H1 (cell line): ENCODE data around the gene RUSC2. TPM values are rescaled to one million over a fixed set of nuclear protein-coding genes. Genes with fewer than 3 reads are reported as not detected.

ENCODE experiments used
- CTCF ChIA-PET: fragments of 300-600 bp; sonication (Branson Sonifier 250); formaldehyde crosslinking; loops from one replicate; lab custom pipeline; 2021; ENCODE audit not compliant: partially characterized antibody; lab: Charles Lee
- POLR2A ChIA-PET: fragments of 300-600 bp; sonication (Branson Sonifier 250); formaldehyde crosslinking; loops from one replicate; lab custom pipeline; 2021; ENCODE audit warnings: inconsistent platforms; ENCODE audit not compliant: partially characterized antibody; lab: Charles Lee
- DNase-seq, 2 experiments: peaks; one replicate each; pipeline versions ENCODE4 v3.0.0 to v3.0.0-alpha.2; 2010 to 2022; ENCODE audit warnings: low spot score in 2 of 2, low read depth in 1 of 2, mixed read lengths in 1 of 2
- FAIRE-seq: peaks from 2 replicates; lab custom pipeline; 2011; peaks lifted over from hg19 to GRCh38; lab: Jason Lieb, UNC
- H2AFZ ChIP-seq: 2 replicates; pipeline ENCODE4 v1.8.1; 2012; ENCODE audit warnings: low read length, inconsistent platforms
- H2AK5ac ChIP-seq: 2 replicates; pipeline ENCODE4 v1.6.1; 2013; ENCODE audit warnings: low read depth, low read length
- H2BK120ac ChIP-seq: replicated peaks from 2 replicates; pipeline ENCODE3; 2013; ENCODE audit warnings: low read depth, low read length, inconsistent platforms
- H2BK12ac ChIP-seq: 2 replicates; pipeline ENCODE4 v1.6.1; 2013; ENCODE audit warnings: low read depth, low read length
- H2BK15ac ChIP-seq: 2 replicates; pipeline ENCODE4 v1.6.1; 2013; ENCODE audit warnings: low read length
- H2BK20ac ChIP-seq: 2 replicates; pipeline ENCODE4 v1.6.1; 2013; ENCODE audit warnings: low read length
- H2BK5ac ChIP-seq: 2 replicates; pipeline ENCODE4 v1.6.1; 2013; ENCODE audit warnings: low read depth, low read length
- H3K14ac ChIP-seq: 2 replicates; pipeline ENCODE4 v1.6.1; 2013; ENCODE audit warnings: inconsistent platforms; ENCODE audit not compliant: insufficient read length
- H3K18ac ChIP-seq: 2 replicates; pipeline ENCODE4 v1.6.1; 2013; ENCODE audit warnings: low read length; ENCODE audit errors: extremely low read depth
- H3K23ac ChIP-seq: 2 replicates; pipeline ENCODE4 v1.6.1; 2013; ENCODE audit warnings: inconsistent platforms; ENCODE audit not compliant: insufficient read length
- H3K23me2 ChIP-seq: 2 replicates; pipeline ENCODE4 v1.6.1; 2013; ENCODE audit warnings: low read depth, low read length
- H3K27ac ChIP-seq: 2 replicates; pipeline ENCODE4 v1.6.1; 2011; ENCODE audit warnings: low read depth, low read length, inconsistent platforms
- H3K27me3 ChIP-seq, 4 experiments: replicated peaks in 1 of 4; 1 replicate in 1 of 4; 2 replicates in 3 of 4; pipeline versions ENCODE4 v1.6.1 to v1.8.1; 2011 to 2013; ENCODE audit warnings: low read length in 3 of 4, mild to moderate bottlenecking in 3 of 4, inconsistent platforms in 2 of 4, mixed read lengths in 2 of 4, moderate library complexity in 1 of 4; ENCODE audit not compliant: control insufficient read depth in 3 of 4, insufficient read depth in 3 of 4; ENCODE audit errors: extremely low read depth in 1 of 4
- H3K36me3 ChIP-seq, 4 experiments: 2 replicates each; pipeline versions ENCODE4 v1.6.1 to v1.8.1; 2011 to 2013; ENCODE audit warnings: mild to moderate bottlenecking in 4 of 4, low read length in 3 of 4, moderate library complexity in 2 of 4, control low read depth in 1 of 4, inconsistent platforms in 1 of 4; ENCODE audit not compliant: insufficient read depth in 4 of 4, control insufficient read depth in 2 of 4
- H3K4ac ChIP-seq: replicated peaks from 2 replicates; pipeline ENCODE3; 2013; ENCODE audit warnings: low read length, low read depth, mixed read lengths, inconsistent platforms; ENCODE audit not compliant: insufficient read length
- H3K4me1 ChIP-seq, 4 experiments: replicated peaks in 1 of 4; 1 replicate in 1 of 4; 2 replicates in 3 of 4; pipeline versions ENCODE4 v1.6.1 to v1.8.1; 2011 to 2013; ENCODE audit warnings: low read length in 3 of 4, inconsistent platforms in 2 of 4, mixed read lengths in 1 of 4; ENCODE audit not compliant: insufficient read depth in 4 of 4, control insufficient read depth in 3 of 4
- H3K4me2 ChIP-seq, 2 experiments: 2 replicates each; pipeline versions ENCODE4 v1.6.1 to v1.8.1; 2011 to 2013; ENCODE audit warnings: low read depth in 2 of 2, low read length in 2 of 2, control low read depth in 1 of 2, inconsistent platforms in 1 of 2, mild to moderate bottlenecking in 1 of 2; ENCODE audit not compliant: insufficient read depth in 1 of 2
- H3K4me3 ChIP-seq, 4 experiments: fragments of 200-600, 300-600 bp in 1 of 4; sonication (generic), shearing (Covaris generic), sonication (Bioruptor Twin) in 1 of 4; 2 replicates each; pipeline versions ENCODE4 v1.5.1 to v1.8.1; 2011 to 2016; ENCODE audit warnings: low read length in 4 of 4, low read depth in 3 of 4, control low read depth in 2 of 4, inconsistent platforms in 2 of 4, mild to moderate bottlenecking in 2 of 4, mixed read lengths in 1 of 4, moderate library complexity in 1 of 4; ENCODE audit not compliant: insufficient read depth in 2 of 4; ENCODE audit errors: extremely low read depth in 1 of 4
- H3K56ac ChIP-seq: replicated peaks from 2 replicates; pipeline ENCODE3; 2013; ENCODE audit warnings: low read depth, mild to moderate bottlenecking, mixed read lengths, low read length, inconsistent platforms; ENCODE audit not compliant: insufficient read length
- H3K79me1 ChIP-seq: 2 replicates; pipeline ENCODE4 v1.6.1; 2013; ENCODE audit warnings: low read depth, low read length, control low read depth
- H3K79me2 ChIP-seq, 2 experiments: 2 replicates each; pipeline versions ENCODE4 v1.6.1 to v1.8.1; 2012 to 2013; ENCODE audit warnings: low read length in 2 of 2, mild to moderate bottlenecking in 2 of 2, inconsistent platforms in 1 of 2; ENCODE audit not compliant: insufficient read depth in 2 of 2, control insufficient read depth in 1 of 2
- H3K9ac ChIP-seq, 4 experiments: replicated peaks in 1 of 4; 1 replicate in 1 of 4; 2 replicates in 3 of 4; pipeline versions ENCODE4 v1.6.1 to v1.8.1; 2011 to 2013; ENCODE audit warnings: low read depth in 3 of 4, low read length in 3 of 4, control low read depth in 2 of 4, mild to moderate bottlenecking in 2 of 4, moderate library complexity in 2 of 4, inconsistent platforms in 1 of 4; ENCODE audit errors: extremely low read depth in 1 of 4
- H3K9me3 ChIP-seq, 2 experiments: 2 replicates each; pipeline versions ENCODE4 v1.6.1 to v1.8.1; 2012 to 2013; ENCODE audit warnings: mild to moderate bottlenecking in 2 of 2, moderate library complexity in 2 of 2, control low read depth in 1 of 2, inconsistent platforms in 1 of 2, low read depth in 1 of 2, low read length in 1 of 2, mixed read lengths in 1 of 2; ENCODE audit not compliant: insufficient read depth in 2 of 2
- H4K20me1 ChIP-seq, 2 experiments: replicated peaks in 1 of 2; 2 replicates each; pipeline versions ENCODE3 to v1.8.1; 2011 to 2013; ENCODE audit warnings: inconsistent platforms in 2 of 2, low read length in 2 of 2, mild to moderate bottlenecking in 1 of 2; ENCODE audit not compliant: insufficient read depth in 2 of 2, control insufficient read depth in 1 of 2
- H4K5ac ChIP-seq: 2 replicates; pipeline ENCODE4 v1.6.1; 2013; ENCODE audit warnings: low read length, low read depth, mixed read lengths, inconsistent platforms; ENCODE audit not compliant: insufficient read length
- H4K8ac ChIP-seq: 2 replicates; pipeline ENCODE4 v1.8.0; 2013; ENCODE audit warnings: mild to moderate bottlenecking, moderate library complexity, low read length, inconsistent platforms; ENCODE audit not compliant: insufficient read depth; ENCODE audit errors: extremely low read depth
- H4K91ac ChIP-seq: replicated peaks from 2 replicates; pipeline ENCODE3; 2013; ENCODE audit warnings: low read length, mixed read lengths, inconsistent platforms; ENCODE audit not compliant: insufficient read length
- ASH2L ChIP-seq: fragments of 200-600, 300-600 bp; sonication (generic); IDR thresholded peaks from one replicate; pipeline ENCODE4 v1.7.1; 2017; ENCODE audit warnings: low read length
- CEBPB ChIP-seq: IDR thresholded peaks from 2 replicates; pipeline ENCODE4 v1.6.1; 2012; ENCODE audit warnings: low read depth, low read length
- CTBP2 ChIP-seq: IDR thresholded peaks from 2 replicates; pipeline ENCODE4 v1.7.0; 2011; ENCODE audit warnings: borderline replicate concordance, mild to moderate bottlenecking, moderate library complexity, mixed read lengths, low read length; ENCODE audit not compliant: insufficient read depth, insufficient read length
- GABPA ChIP-seq: IDR thresholded peaks from 2 replicates; pipeline ENCODE4 v1.6.1; 2011; ENCODE audit warnings: mild to moderate bottlenecking, low read length, moderate library complexity, borderline replicate concordance; ENCODE audit not compliant: insufficient read depth
- HDAC2 ChIP-seq, 2 experiments: fragments of 300-600 bp in 1 of 2; sonication (generic) in 1 of 2; IDR thresholded peaks; 2 replicates each; pipeline ENCODE4 v1.6.1; 2011 to 2012; ENCODE audit warnings: low read depth in 2 of 2, low read length in 2 of 2, mild to moderate bottlenecking in 2 of 2, moderate library complexity in 2 of 2, borderline replicate concordance in 1 of 2, inconsistent platforms in 1 of 2
- HDAC6 ChIP-seq: IDR thresholded peaks from one replicate; pipeline ENCODE4 v1.7.1; 2012; ENCODE audit warnings: low read depth, mild to moderate bottlenecking, inconsistent platforms, low read length, moderate library complexity
- JUN ChIP-seq: IDR thresholded peaks from 2 replicates; pipeline ENCODE4 v1.6.1; 2011; ENCODE audit warnings: low read depth, mild to moderate bottlenecking, improper control_type of control experiment, low read length
- MAX ChIP-seq: IDR thresholded peaks from 2 replicates; pipeline ENCODE4 v1.6.1; 2012; ENCODE audit warnings: inconsistent platforms
- RNF2 ChIP-seq: fragments of 200-900, 300-1000 bp; sonication (generic); IDR thresholded peaks from 2 replicates; pipeline ENCODE4 v1.7.1; 2016; ENCODE audit warnings: borderline replicate concordance, low read depth, mild to moderate bottlenecking, antibody characterized with exemption, low read length; ENCODE audit not compliant: poor library complexity, severe bottlenecking; ENCODE audit errors: missing control alignments
- SP1 ChIP-seq: IDR thresholded peaks from 2 replicates; pipeline ENCODE4 v1.6.1; 2011; ENCODE audit warnings: low read depth, low read length
- TAF7 ChIP-seq: optimal IDR thresholded peaks from 2 replicates; pipeline ENCODE3; 2011; ENCODE audit warnings: low read depth, mild to moderate bottlenecking, inconsistent platforms, low read length, moderate library complexity, borderline replicate concordance
- TEAD4 ChIP-seq: IDR thresholded peaks from 2 replicates; pipeline ENCODE4 v1.6.1; 2012; ENCODE audit warnings: low read depth, low read length, inconsistent platforms, mixed read lengths
- WGBS, 2 experiments: shearing (Covaris generic) in 1 of 2; methylation state at CpG; one replicate each; pipeline versions ENCODE4 v1.1.6 to v1.1.7; 2013 to 2015; ENCODE audit warnings: low lambda C conversion rate in 2 of 2, mixed read lengths in 2 of 2, inconsistent platforms in 1 of 2, low coverage in 1 of 2, missing lambda C conversion rate in 1 of 2; ENCODE audit not compliant: insufficient replicate concordance in 2 of 2, insufficient coverage in 1 of 2, insufficient read length in 1 of 2; ENCODE audit errors: extremely low coverage in 1 of 2, missing lambda C conversion rate in 1 of 2; 5-methylcytosine and 5-hydroxymethylcytosine counted together
- polyA plus RNA-seq, 7 experiments: library from polyadenylated mRNA; depleted of rRNA in 3 of 7; stranded (reverse) in 5 of 7; unstranded in 2 of 7; fragments of >200 nt in 5 of 7; fragments of 200-250 nt in 2 of 7; gene quantifications; 1 replicate in 5 of 7; 2 replicates in 1 of 7; 4 replicates in 1 of 7; pipeline versions ENCODE4 v1.2.1 to v1.2.3, GENCODE V29; 2011 to 2013; ENCODE audit warnings: missing spikeins in 2 of 7, mixed read lengths in 2 of 7
- total RNA-seq: library from RNA; stranded (reverse); fragmentation: NEBNext Ultra II Directional; extraction: Animal tissue kit (Norgen Biotek cat#: 25700); gene quantifications from 2 replicates; pipeline ENCODE4 v1.2.1, GENCODE V29; 2021

Gene RUSC2
- total and polyA plus RNA-seq, 2 of the 8 experiments (the other 6 are each of a cell fraction or from before 2014, with no cell fraction given) = 4.2 to 7.9 TPM

GRCh38 chr9:35499029-35499700 lies 9.3 kb downstream of the RUSC2 start:
- H2BK20ac ChIP-seq = no peak overlapping the region
- H3K14ac ChIP-seq = no peak overlapping the region
- no peaks in the 10 kb centered on the region for H3K36me3 ChIP-seq
- H3K4me1 ChIP-seq = no peaks in the 10 kb centered on the region
- H2AFZ ChIP-seq = no peak overlapping the region
- no peak overlapping the region for H3K4me2 ChIP-seq
- 91% methylated on average over 2 of the region's 2 CpGs; no CpG with 5 or more reads in 1 of the 2 experiments for WGBS, 2 experiments
- no peak overlapping the region for H2AK5ac ChIP-seq
- H2BK15ac ChIP-seq = no peak overlapping the region
- no peak overlapping the region for H3K18ac ChIP-seq
- H2BK12ac ChIP-seq = no peak overlapping the region
- H3K56ac ChIP-seq = no peak overlapping the region
- 0 out of 4 replicates have a peak, but pooled peaks cover 0 to 4% of the 10 kb centered on the region in 2 experiments for H3K79me2 ChIP-seq
- no peak overlapping the region for H3K27ac ChIP-seq
- no peak overlapping the region for H4K91ac ChIP-seq
- no peak overlapping the region for H3K4ac ChIP-seq
- no peak overlapping the region for H3K4me3 ChIP-seq
- POLR2A ChIA-PET = no interaction called here
- no peaks in the 10 kb centered on the region for H3K9me3 ChIP-seq
- no peaks in the 10 kb centered on the region for H4K20me1 ChIP-seq
- CTCF ChIA-PET = interaction anchor here (1.0 kb wide), 1 partner anchor 12 kb away, joined by 3 read pairs; no protein-coding TSS in a partner anchor
- no peak overlapping the region for H4K5ac ChIP-seq
- no peak for DNase-seq
- no peak overlapping the region for H2BK5ac ChIP-seq
- H3K23me2 ChIP-seq = no peaks in the 10 kb centered on the region
- no peaks in the 10 kb centered on the region for H3K79me1 ChIP-seq
- H3K9ac ChIP-seq = no peak overlapping the region
- no peak overlapping the region for H4K8ac ChIP-seq
- no peak overlapping the region for H2BK120ac ChIP-seq
- no peak overlapping the region for H3K23ac ChIP-seq
- H3K27me3 ChIP-seq = no peaks in the 10 kb centered on the region
- no peak for FAIRE-seq
- no peak for TF ChIP-seq SP1
- TF ChIP-seq CTBP2 = no peak
- no peak for TF ChIP-seq HDAC2 (IDR thresholded peaks at IDR 0.05; ENCODE audit: borderline replicate concordance in 1 of 2, low read depth in 2 of 2, low read length in 2 of 2)
- TF ChIP-seq GABPA = no peak
- TF ChIP-seq ASH2L = no peak
- TF ChIP-seq TEAD4 = no peak
- no peak for TF ChIP-seq MAX
- TF ChIP-seq JUN = no peak
- no peak for TF ChIP-seq RNF2
- no peak for TF ChIP-seq CEBPB
- TF ChIP-seq TAF7 = no peak
- TF ChIP-seq HDAC6 = no peak
